Endothelial cell (in vitro differentiated cells): ENCODE measurements around the gene RHOD. TPM values are rescaled to one million over a fixed set of nuclear protein-coding genes. Genes with fewer than 3 reads are reported as not detected.

ENCODE experiments used
- DNase-seq: peaks from one replicate; pipeline ENCODE4 v3.0.0; 2021; ENCODE audit warnings: low spot score
- H3K27ac Mint-ChIP-seq: one replicate; pipeline ENCODE4 v1.8.0; 2021; ENCODE audit warnings: mixed read lengths, inconsistent platforms; ENCODE audit not compliant: unreplicated experiment
- H3K27me3 Mint-ChIP-seq: one replicate; pipeline ENCODE4 v1.8.0; 2021; ENCODE audit warnings: mild to moderate bottlenecking, moderate library complexity, mixed read lengths, inconsistent platforms; ENCODE audit not compliant: unreplicated experiment
- H3K36me3 Mint-ChIP-seq: one replicate; pipeline ENCODE4 v1.8.0; 2021; ENCODE audit warnings: mild to moderate bottlenecking, low read depth, mixed read lengths, inconsistent platforms; ENCODE audit not compliant: unreplicated experiment
- H3K4me1 Mint-ChIP-seq: one replicate; pipeline ENCODE4 v1.8.0; 2021; ENCODE audit warnings: mild to moderate bottlenecking, mixed read lengths, inconsistent platforms; ENCODE audit not compliant: unreplicated experiment
- H3K4me3 Mint-ChIP-seq: one replicate; pipeline ENCODE4 v1.8.0; 2021; ENCODE audit warnings: mild to moderate bottlenecking, mixed read lengths, inconsistent platforms; ENCODE audit not compliant: unreplicated experiment
- H3K9me3 Mint-ChIP-seq: one replicate; pipeline ENCODE4 v1.8.0; 2021; ENCODE audit warnings: mixed read lengths, inconsistent platforms; ENCODE audit not compliant: unreplicated experiment
- total RNA-seq: library from RNA; stranded (reverse); fragmentation: NEBNext Ultra II Directional; extraction: Animal tissue kit (Norgen Biotek cat#: 25700); gene quantifications from one replicate; pipeline ENCODE4 v1.2.1, GENCODE V29; 2021; ENCODE audit not compliant: unreplicated experiment
- TF ChIP-seq, protein P1 (sequence below): fragments of 200-600 bp; sonication (generic); IDR thresholded peaks from one replicate; pipeline ENCODE4 v1.5.0; 2021; ENCODE audit warnings: antibody characterized with exemption; ENCODE audit not compliant: unreplicated experiment

RHOD gene
- total RNA-seq, 1 donor from 2014 or later: 10.5 TPM

DNA sequence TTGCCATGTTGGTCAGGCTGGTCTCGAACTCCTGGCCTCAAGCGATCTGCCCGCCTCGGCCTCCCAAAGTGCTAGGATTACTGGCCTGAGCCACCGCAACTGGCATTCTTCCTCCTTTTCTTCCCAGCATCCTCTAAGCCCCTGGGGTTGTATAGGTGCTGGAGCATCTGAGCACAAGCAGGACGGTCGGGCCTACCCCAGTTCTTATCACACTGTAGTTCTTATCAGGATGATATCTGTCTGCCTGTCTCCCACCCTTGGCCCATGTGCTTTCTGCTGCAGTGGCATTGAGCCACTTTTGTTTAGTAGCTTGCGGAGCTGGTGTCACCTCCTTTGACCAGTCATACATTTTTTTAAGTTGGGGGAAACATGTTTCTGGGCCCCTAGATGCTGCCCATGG is 1.9 kb downstream of the RHOD start:
- Mint-ChIP-seq H3K27me3 (no peaks in the 10 kb centered on the region), H3K27ac (no peak overlapping the region), H3K4me3 (no peak overlapping the region), H3K36me3 (no peaks in the 10 kb centered on the region), H3K9me3 (no peaks in the 10 kb centered on the region), H3K4me1 (peaks cover 2% of the 10 kb centered on the region)
- TF ChIP-seq, protein P1, sequence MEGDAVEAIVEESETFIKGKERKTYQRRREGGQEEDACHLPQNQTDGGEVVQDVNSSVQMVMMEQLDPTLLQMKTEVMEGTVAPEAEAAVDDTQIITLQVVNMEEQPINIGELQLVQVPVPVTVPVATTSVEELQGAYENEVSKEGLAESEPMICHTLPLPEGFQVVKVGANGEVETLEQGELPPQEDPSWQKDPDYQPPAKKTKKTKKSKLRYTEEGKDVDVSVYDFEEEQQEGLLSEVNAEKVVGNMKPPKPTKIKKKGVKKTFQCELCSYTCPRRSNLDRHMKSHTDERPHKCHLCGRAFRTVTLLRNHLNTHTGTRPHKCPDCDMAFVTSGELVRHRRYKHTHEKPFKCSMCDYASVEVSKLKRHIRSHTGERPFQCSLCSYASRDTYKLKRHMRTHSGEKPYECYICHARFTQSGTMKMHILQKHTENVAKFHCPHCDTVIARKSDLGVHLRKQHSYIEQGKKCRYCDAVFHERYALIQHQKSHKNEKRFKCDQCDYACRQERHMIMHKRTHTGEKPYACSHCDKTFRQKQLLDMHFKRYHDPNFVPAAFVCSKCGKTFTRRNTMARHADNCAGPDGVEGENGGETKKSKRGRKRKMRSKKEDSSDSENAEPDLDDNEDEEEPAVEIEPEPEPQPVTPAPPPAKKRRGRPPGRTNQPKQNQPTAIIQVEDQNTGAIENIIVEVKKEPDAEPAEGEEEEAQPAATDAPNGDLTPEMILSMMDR: no peak
- DNase-seq: no peak

DNA sequence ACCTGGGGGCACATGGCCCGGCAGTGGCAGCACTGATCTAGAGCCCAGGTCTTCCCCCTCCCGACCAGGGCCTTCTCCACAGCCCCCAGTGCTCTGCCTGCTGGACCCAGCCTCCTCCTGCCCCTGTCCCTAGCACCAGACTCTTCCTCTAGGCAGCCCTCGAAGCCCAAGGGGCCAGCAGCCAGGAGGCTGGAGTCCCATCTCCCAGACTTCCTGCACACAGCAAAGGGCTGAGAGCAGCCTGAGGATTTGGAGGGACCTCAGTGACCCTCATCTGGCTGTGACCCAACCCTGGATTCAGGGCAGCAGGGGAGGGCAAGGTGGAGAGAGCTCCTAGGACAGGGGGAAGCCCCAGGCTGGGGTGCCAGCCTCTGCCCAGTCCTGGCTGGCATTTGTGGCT is 3.0 kb downstream of the RHOD start:
- Mint-ChIP-seq H3K36me3 (no peaks in the 10 kb centered on the region), H3K4me3 (no peak overlapping the region), H3K9me3 (no peaks in the 10 kb centered on the region), H3K27ac (no peak overlapping the region), H3K27me3 (no peaks in the 10 kb centered on the region), H3K4me1 (peaks cover 2% of the 10 kb centered on the region)
- TF ChIP-seq, protein P1: no peak
- no peak for DNase-seq

DNA sequence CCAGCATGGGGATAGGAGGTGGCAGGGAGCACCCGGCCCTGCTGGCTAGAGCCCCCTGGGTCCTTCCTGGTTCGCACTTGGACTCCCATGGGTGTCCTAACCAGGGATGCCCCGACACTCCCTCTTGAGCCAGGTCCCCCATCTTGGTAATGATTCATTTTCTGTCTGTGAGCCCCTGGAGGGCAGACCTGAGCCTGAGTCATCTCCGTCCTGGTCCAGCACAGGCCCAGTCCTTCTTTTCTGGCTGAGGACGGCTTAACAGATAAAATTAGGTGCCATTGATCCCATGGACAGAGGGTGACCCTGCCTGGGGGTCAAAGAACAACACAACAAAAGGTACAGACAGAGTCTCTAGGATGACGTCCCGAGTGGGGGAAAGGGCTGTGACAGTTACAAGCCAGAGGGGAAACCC is 3.5 kb downstream of the RHOD start:
- TF ChIP-seq, protein P1: no peak
- H3K27me3 Mint-ChIP-seq: no peaks in the 10 kb centered on the region
- no peak overlapping the region for H3K27ac Mint-ChIP-seq
- no peaks in the 10 kb centered on the region for H3K36me3 Mint-ChIP-seq
- H3K4me1 Mint-ChIP-seq: peaks cover 2% of the 10 kb centered on the region
- H3K4me3 Mint-ChIP-seq: no peak overlapping the region
- no peak for DNase-seq
- no peaks in the 10 kb centered on the region for H3K9me3 Mint-ChIP-seq

DNA sequence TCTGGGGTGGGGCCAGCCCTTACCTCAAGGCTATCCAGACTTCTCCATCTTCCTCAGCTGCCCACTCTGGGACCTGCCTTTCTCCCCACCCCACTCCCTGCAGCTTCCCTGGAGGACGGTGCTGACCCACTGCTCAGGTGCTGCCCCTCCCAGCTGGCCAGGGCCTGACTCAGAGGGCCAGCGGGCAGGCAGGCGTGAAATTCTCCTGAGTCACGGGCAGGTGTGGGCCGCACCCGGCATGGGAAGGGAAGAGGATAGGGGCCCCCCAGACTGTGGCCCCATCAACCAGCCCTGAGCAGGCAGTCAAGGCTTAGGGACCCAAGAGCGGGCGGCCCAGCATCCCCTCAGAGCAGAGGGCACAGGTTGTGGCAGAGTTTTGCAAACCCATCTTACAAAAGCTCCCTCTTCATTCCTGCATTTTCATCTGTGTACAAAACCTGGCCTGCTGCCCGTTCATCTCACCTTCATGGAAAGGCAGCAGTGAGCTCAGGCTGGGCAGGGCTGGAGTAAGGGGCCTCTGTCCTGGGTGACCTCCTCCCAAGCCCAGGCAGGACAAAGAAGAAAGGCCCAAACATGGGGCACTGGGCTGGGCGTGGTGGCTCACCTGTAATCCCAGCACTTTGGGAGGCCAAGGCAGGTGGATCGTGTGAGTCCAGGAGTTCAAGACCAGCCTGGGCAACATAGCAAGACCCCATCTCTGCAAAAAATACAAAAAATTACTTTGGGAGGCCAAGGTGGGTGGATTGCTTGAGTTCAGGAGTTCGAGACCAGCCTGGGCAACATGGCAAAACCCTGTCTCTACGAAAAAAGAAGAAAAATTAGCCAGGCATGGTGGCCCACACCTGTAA is 6.1 kb downstream of the RHOD start:
- DNase-seq: no peak
- Mint-ChIP-seq H3K27me3 (no peaks in the 10 kb centered on the region), H3K4me3 (no peak overlapping the region), H3K4me1 (no peaks in the 10 kb centered on the region), H3K9me3 (no peaks in the 10 kb centered on the region), H3K27ac (no peak overlapping the region), H3K36me3 (no peaks in the 10 kb centered on the region)
- TF ChIP-seq, protein P1: no peak

DNA sequence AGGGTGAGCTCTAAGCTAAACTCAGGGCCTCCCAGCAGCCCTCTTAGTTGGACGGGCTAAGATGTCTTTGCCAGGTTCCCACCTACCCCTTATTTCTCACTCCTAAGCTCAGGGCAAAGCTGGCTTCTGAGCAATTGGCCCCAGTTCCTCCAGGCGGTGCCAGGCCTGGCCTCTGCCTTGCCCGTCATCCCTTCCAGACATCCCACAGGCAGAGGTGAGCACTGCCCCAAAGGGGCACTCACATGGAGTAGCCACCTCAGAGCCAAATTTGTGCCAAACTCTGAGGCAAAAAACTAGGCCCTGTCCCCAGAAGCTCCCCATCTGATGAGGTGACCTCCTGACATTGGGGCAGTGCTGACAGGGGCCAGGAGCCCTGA is 9.7 kb downstream of the RHOD start:
- Mint-ChIP-seq H3K4me1 (no peaks in the 10 kb centered on the region), H3K4me3 (no peak overlapping the region), H3K27ac (no peak overlapping the region), H3K36me3 (no peaks in the 10 kb centered on the region), H3K27me3 (peaks cover 3% of the 10 kb centered on the region), H3K9me3 (no peaks in the 10 kb centered on the region)
- TF ChIP-seq, protein P1: no peak
- no peak for DNase-seq
